Neural progenitor cell (in vitro differentiated cells): ENCODE measurements around the gene CRY1.

Source experiments
- EZH2 ChIP-seq: fragments of 200-600 bp; sonication (generic); IDR thresholded peaks from 2 replicates; pipeline ENCODE4 v1.6.1; 2017; ENCODE audit warnings: antibody characterized with exemption, mild to moderate bottlenecking, moderate library complexity
- TF ChIP-seq, protein P1 (sequence below): fragments of 200-600 bp; sonication (generic); IDR thresholded peaks from 2 replicates; pipeline ENCODE4 v1.5.1; 2017; ENCODE audit warnings: antibody characterized with exemption, mild to moderate bottlenecking

DNA sequence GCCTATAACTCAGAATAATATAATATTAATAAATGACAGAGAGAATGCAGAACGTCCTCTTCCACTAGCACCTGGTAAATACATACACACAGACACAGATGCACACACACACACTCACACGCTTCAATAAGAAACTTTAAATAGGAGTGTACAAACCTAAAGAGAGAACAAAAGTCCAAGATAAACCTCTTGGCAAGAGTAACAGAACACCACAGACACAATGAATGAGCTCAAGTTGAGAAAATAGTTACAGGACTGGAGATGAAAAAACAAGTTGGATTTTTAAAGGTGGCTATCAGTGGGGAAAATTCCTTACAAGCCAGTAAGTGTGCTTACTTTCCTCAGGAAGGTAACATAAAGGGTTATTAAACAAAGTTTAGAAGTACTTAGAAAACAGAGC is 35.2 kb downstream of the CRY1 start:
- no peak for TF ChIP-seq EZH2
- TF ChIP-seq, protein P1, sequence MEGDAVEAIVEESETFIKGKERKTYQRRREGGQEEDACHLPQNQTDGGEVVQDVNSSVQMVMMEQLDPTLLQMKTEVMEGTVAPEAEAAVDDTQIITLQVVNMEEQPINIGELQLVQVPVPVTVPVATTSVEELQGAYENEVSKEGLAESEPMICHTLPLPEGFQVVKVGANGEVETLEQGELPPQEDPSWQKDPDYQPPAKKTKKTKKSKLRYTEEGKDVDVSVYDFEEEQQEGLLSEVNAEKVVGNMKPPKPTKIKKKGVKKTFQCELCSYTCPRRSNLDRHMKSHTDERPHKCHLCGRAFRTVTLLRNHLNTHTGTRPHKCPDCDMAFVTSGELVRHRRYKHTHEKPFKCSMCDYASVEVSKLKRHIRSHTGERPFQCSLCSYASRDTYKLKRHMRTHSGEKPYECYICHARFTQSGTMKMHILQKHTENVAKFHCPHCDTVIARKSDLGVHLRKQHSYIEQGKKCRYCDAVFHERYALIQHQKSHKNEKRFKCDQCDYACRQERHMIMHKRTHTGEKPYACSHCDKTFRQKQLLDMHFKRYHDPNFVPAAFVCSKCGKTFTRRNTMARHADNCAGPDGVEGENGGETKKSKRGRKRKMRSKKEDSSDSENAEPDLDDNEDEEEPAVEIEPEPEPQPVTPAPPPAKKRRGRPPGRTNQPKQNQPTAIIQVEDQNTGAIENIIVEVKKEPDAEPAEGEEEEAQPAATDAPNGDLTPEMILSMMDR = no peak
